Thyroid gland (tissue), 4 donors: ENCODE data around the gene CTTNBP2NL. TPM values are rescaled to one million over a fixed set of nuclear protein-coding genes. Genes with fewer than 3 reads are reported as not detected.

Experiments used
- DNase-seq, 2 donors: peaks; one replicate each; pipeline ENCODE4 v3.0.0-alpha.2; 2019
- H3K27ac ChIP-seq, 3 donors: fragments of 200-600 bp; sonication (generic); 1 replicate in 2 of 3; 2 replicates in 1 of 3; pipeline ENCODE4 v1.5.1; 2016 to 2019; ENCODE audit warnings: mild to moderate bottlenecking in 1 of 3, moderate library complexity in 1 of 3
- H3K27me3 ChIP-seq: fragments of 200-600 bp; sonication (generic); one replicate; pipeline ENCODE4 v1.5.1; 2019
- H3K36me3 ChIP-seq, 2 donors: fragments of 200-600 bp; sonication (generic); one replicate each; pipeline ENCODE4 v1.5.1; 2016 to 2019
- H3K4me1 ChIP-seq, 2 donors: fragments of 200-600 bp; sonication (generic); one replicate each; pipeline ENCODE4 v1.5.1; 2017 to 2019
- H3K4me3 ChIP-seq, 3 donors: fragments of 200-600 bp; sonication (generic); replicated peaks in 1 of 3; 1 replicate in 2 of 3; 2 replicates in 1 of 3; pipeline ENCODE4 v1.5.1; 2016; ENCODE audit warnings: mild to moderate bottlenecking in 1 of 3
- H3K9me3 ChIP-seq: fragments of 200-600 bp; sonication (generic); one replicate; pipeline ENCODE4 v1.5.1; 2017
- POLR2A ChIP-seq, 2 donors: fragments of 450-650 bp; IDR thresholded peaks; one replicate each; pipeline ENCODE4 v1.6.1; 2017; ENCODE audit warnings: antibody characterized with exemption in 2 of 2, mild to moderate bottlenecking in 2 of 2, moderate library complexity in 1 of 2
- WGBS, 2 donors: methylation state at CpG; one replicate each; pipeline ENCODE4 v1.1.5; 2017; 5-methylcytosine and 5-hydroxymethylcytosine counted together
- intact Hi-C: fragments of 100-400 bp; cut with DNase I; formaldehyde crosslinking; loops from one replicate; pipeline ENCODE4 v1.15.1; 2023
- total RNA-seq, 4 donors: library from RNA; depleted of rRNA; stranded (reverse); fragments of >200 nt; gene quantifications; one replicate each; pipeline ENCODE4 v1.2.3, GENCODE V29; 2016
- TF ChIP-seq, protein P1 (sequence below), 6 experiments: fragments of 200-600 bp in 3 of 6; fragments of 450-650 bp in 3 of 6; sonication (generic) in 3 of 6; IDR thresholded peaks; one replicate each; pipeline ENCODE4 v1.5.1; 2016 to 2019; ENCODE audit warnings: antibody characterized with exemption in 6 of 6, mild to moderate bottlenecking in 2 of 6, inconsistent platforms in 1 of 6, moderate library complexity in 1 of 6

Gene CTTNBP2NL
- total RNA-seq, 4 donors from 2014 or later, result 11.8 to 20.7 (median 19.2) TPM

DNA sequence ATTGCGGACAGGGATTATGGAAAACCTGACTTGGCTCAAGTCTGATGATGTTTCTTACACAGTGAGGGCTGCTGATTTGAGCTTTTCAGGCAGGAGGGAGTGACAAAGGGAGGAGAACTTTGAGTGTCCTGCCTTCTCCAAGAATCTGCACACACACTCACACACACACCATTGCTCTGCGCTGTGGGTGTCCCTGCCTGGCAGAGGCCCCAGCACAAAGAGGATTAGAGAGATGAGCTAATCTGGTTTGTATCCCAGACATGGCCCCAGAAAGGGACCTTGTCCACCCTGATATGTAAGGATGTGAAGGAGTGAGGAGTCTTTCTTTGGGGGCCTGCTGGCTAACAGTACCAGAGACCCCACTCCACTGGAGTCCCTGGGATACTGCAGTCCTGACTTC lies 106.8 kb downstream of the CTTNBP2NL start:
- Histone ChIP-seq H3K27me3 (no peaks in the 10 kb centered on the region), H3K36me3 (no peaks in the 10 kb centered on the region), H3K4me3 (no peak overlapping the region), H3K27ac (no peak overlapping the region), H3K4me1 (peaks cover 2 to 16% of the 10 kb centered on the region in 2 donors), H3K9me3 (no peaks in the 10 kb centered on the region)
- 81 to 89% methylated on average over 2 of the region's 2 CpGs for WGBS, 2 donors
- DNase-seq, result no peak
- no peak for TF ChIP-seq POLR2A (IDR thresholded peaks at IDR 0.05)
- TF ChIP-seq, protein P1, sequence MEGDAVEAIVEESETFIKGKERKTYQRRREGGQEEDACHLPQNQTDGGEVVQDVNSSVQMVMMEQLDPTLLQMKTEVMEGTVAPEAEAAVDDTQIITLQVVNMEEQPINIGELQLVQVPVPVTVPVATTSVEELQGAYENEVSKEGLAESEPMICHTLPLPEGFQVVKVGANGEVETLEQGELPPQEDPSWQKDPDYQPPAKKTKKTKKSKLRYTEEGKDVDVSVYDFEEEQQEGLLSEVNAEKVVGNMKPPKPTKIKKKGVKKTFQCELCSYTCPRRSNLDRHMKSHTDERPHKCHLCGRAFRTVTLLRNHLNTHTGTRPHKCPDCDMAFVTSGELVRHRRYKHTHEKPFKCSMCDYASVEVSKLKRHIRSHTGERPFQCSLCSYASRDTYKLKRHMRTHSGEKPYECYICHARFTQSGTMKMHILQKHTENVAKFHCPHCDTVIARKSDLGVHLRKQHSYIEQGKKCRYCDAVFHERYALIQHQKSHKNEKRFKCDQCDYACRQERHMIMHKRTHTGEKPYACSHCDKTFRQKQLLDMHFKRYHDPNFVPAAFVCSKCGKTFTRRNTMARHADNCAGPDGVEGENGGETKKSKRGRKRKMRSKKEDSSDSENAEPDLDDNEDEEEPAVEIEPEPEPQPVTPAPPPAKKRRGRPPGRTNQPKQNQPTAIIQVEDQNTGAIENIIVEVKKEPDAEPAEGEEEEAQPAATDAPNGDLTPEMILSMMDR (IDR thresholded peaks at IDR 0.05), result no peak
- intact Hi-C loops, result loop anchor here (10.0 kb wide), 1 partner anchor 202 kb away; the partner anchor contains the start of gene RHOC

DNA sequence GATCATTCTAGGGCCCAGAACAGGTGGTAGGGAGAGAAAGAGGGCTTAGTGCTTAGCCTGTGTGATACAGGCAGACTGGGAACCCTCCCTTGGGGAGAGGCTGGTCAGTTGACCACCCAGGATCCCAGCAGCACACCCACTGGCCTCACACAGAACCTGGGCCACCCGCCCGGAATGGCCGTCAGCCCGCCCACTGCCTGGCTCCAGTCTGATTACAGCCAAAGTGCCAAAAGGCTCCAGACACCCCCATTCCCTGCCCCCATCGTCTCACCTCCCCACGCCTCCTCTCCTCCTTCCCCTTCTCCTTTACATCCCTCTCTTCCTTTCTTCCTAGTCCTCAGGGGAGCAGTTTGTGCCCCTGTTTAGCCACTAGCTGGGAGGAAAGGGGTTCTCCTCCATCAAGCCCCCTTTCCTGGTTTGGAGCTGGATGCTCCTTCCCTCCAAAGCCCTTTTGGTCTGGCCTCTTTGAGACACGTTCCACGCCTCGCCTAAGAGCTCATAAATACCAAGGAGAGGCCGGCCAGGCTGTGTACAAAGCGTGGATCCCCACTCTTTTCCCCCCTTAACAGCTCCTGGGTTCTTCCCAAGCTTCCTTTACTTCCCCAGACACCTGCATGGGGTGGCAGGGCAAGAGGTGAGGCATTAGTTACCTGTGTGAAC lies 108.1 kb downstream of the CTTNBP2NL start:
- intact Hi-C loops, result loop anchor here (10.0 kb wide), 1 partner anchor 201 kb away; the partner anchor contains the start of gene RHOC
- H3K27ac ChIP-seq, result no peak overlapping the region
- TF ChIP-seq, protein P1 (IDR thresholded peaks at IDR 0.05), result no peak
- TF ChIP-seq POLR2A (IDR thresholded peaks at IDR 0.05), result no peak
- H3K9me3 ChIP-seq, result no peaks in the 10 kb centered on the region
- 84 to 87% methylated on average over 11 of the region's 11 CpGs for WGBS, 2 donors
- H3K4me1 ChIP-seq, result peaks cover 9 to 27% of the 10 kb centered on the region in 2 donors
- H3K27me3 ChIP-seq, result peaks cover 4% of the 10 kb centered on the region
- no peak overlapping the region for H3K4me3 ChIP-seq
- H3K36me3 ChIP-seq, result no peaks in the 10 kb centered on the region
- DNase-seq, result no peak

DNA sequence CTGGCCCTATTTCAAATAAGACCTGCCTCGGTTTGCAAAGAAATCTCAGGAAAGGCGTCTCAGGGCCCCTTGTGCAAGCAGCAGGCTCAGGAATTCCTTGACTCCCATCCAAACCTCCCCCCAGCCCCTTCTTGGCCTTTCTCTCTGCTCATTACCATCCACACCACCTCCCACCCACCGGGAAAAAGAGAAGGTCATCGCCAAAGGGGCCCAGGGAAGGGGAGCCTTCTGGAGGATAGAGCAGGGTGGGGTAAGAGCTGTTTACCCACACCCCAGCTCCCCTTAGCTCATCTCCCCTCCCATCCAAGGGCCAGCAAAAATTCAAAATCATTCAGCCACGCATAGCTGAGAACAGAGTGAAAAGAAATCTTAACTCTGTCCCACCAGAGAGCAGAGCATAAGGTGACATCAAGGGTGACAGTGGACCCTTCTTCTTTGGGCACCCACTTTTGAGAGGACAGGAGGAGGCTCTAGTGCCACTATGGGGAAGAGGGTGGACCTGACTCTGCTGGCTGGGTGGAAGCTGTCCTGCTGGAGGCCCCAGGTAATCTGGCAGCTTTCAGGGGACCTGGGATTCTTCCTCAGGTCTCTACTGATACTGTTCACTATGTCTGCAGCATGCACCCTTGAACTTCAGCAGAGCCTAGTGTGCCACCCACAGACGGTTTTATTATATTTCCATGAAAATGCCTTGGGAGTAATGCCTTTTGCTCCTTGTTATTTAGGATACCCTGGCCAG lies 108.8 kb downstream of the CTTNBP2NL start:
- Histone ChIP-seq H3K4me3 (no peak overlapping the region), H3K4me1 (peaks cover 9 to 29% of the 10 kb centered on the region in 2 donors), H3K27ac (no peak overlapping the region), H3K36me3 (no peaks in the 10 kb centered on the region), H3K27me3 (peaks cover 6% of the 10 kb centered on the region), H3K9me3 (no peaks in the 10 kb centered on the region)
- DNase-seq, result no peak
- 58 to 68% methylated on average over 6 of the region's 6 CpGs for WGBS, 2 donors
- intact Hi-C loops, result loop anchor here (10.0 kb wide), 1 partner anchor 200 kb away; the partner anchor contains the start of gene RHOC
- TF ChIP-seq, protein P1 (IDR thresholded peaks at IDR 0.05), result no peak

DNA sequence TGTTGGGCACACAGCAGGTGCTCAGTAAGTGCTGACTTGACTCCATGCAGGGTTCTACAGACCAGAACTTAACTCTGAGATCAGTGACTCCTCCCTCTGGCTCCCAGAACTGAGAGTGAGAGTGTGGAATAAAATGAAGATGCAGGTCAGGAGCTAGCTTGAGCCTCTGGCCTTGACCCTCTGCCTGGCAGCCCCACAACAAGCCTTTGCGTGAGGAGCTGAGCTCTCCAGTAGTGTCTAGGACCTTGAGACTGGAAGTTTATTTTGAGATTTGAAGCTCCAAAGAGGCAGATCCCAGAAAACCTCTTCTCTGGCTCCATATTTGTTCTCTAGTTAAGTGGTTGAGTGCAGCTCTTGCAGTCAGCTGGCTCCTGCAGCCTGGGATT lies 109.4 kb downstream of the CTTNBP2NL start:
- H3K27me3 ChIP-seq, result peaks cover 6% of the 10 kb centered on the region
- intact Hi-C loops, result loop anchor here (10.0 kb wide), 1 partner anchor 199 kb away; the partner anchor contains the start of gene RHOC
- 83 to 100% methylated on average over 1 of the region's 1 CpG for WGBS, 2 donors
- no peak for DNase-seq
- H3K36me3 ChIP-seq, result no peaks in the 10 kb centered on the region
- TF ChIP-seq, protein P1 (IDR thresholded peaks at IDR 0.05), result no peak
- TF ChIP-seq POLR2A (IDR thresholded peaks at IDR 0.05), result no peak
- H3K4me3 ChIP-seq, result no peak overlapping the region
- no peak overlapping the region for H3K27ac ChIP-seq
- no peaks in the 10 kb centered on the region for H3K9me3 ChIP-seq
- peaks cover 9 to 29% of the 10 kb centered on the region in 2 donors for H3K4me1 ChIP-seq

DNA sequence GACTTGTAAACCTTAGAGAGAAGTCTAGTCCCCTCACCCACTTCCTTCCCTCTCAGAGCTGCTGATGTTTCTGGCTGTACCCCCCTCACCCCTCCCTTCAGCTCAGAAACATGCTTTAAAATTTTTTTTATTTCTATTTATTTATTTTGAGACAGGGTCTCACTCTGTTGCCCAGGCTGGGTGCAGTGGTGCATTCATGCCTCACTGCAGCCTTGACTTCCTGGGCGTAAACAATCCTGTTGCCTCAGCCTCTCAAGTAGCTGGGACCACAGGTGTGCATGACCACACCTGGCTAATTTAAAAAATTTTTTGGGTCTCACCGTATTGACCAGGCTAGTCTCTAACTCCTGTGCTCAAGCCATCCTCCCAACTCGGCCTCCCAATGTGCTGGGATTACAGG lies 109.9 kb downstream of the CTTNBP2NL start:
- H3K4me3 ChIP-seq, result no peak overlapping the region
- peaks cover 6% of the 10 kb centered on the region for H3K27me3 ChIP-seq
- H3K36me3 ChIP-seq, result no peaks in the 10 kb centered on the region
- H3K9me3 ChIP-seq, result no peaks in the 10 kb centered on the region
- intact Hi-C loops, result loop anchor here (10.0 kb wide), 1 partner anchor 199 kb away; the partner anchor contains the start of gene RHOC
- H3K4me1 ChIP-seq, result peaks cover 9 to 29% of the 10 kb centered on the region in 2 donors
- H3K27ac ChIP-seq, result no peak overlapping the region
- no peak for DNase-seq
- 80 to 87% methylated on average over 3 of the region's 3 CpGs for WGBS, 2 donors
- TF ChIP-seq, protein P1 (IDR thresholded peaks at IDR 0.05), result no peak
- TF ChIP-seq POLR2A (IDR thresholded peaks at IDR 0.05), result no peak
